H1 (cell line): ENCODE data around the gene MAP7. TPM values are rescaled to one million over a fixed set of nuclear protein-coding genes. Genes with fewer than 3 reads are reported as not detected.

ENCODE experiments used
- CTCF ChIA-PET: fragments of 300-600 bp; sonication (Branson Sonifier 250); formaldehyde crosslinking; loops from one replicate; lab custom pipeline; 2021; ENCODE audit not compliant: partially characterized antibody; lab: Charles Lee
- POLR2A ChIA-PET: fragments of 300-600 bp; sonication (Branson Sonifier 250); formaldehyde crosslinking; loops from one replicate; lab custom pipeline; 2021; ENCODE audit warnings: inconsistent platforms; ENCODE audit not compliant: partially characterized antibody; lab: Charles Lee
- DNase-seq, 2 experiments: peaks; one replicate each; pipeline versions ENCODE4 v3.0.0 to v3.0.0-alpha.2; 2010 to 2022; ENCODE audit warnings: low spot score in 2 of 2, low read depth in 1 of 2, mixed read lengths in 1 of 2
- FAIRE-seq: peaks from 2 replicates; lab custom pipeline; 2011; peaks lifted over from hg19 to GRCh38; lab: Jason Lieb, UNC
- H2AFZ ChIP-seq: 2 replicates; pipeline ENCODE4 v1.8.1; 2012; ENCODE audit warnings: low read length, inconsistent platforms
- H2AK5ac ChIP-seq: 2 replicates; pipeline ENCODE4 v1.6.1; 2013; ENCODE audit warnings: low read depth, low read length
- H2BK120ac ChIP-seq: replicated peaks from 2 replicates; pipeline ENCODE3; 2013; ENCODE audit warnings: low read depth, low read length, inconsistent platforms
- H2BK12ac ChIP-seq: 2 replicates; pipeline ENCODE4 v1.6.1; 2013; ENCODE audit warnings: low read depth, low read length
- H2BK15ac ChIP-seq: 2 replicates; pipeline ENCODE4 v1.6.1; 2013; ENCODE audit warnings: low read length
- H2BK20ac ChIP-seq: 2 replicates; pipeline ENCODE4 v1.6.1; 2013; ENCODE audit warnings: low read length
- H2BK5ac ChIP-seq: 2 replicates; pipeline ENCODE4 v1.6.1; 2013; ENCODE audit warnings: low read depth, low read length
- H3K14ac ChIP-seq: 2 replicates; pipeline ENCODE4 v1.6.1; 2013; ENCODE audit warnings: inconsistent platforms; ENCODE audit not compliant: insufficient read length
- H3K18ac ChIP-seq: 2 replicates; pipeline ENCODE4 v1.6.1; 2013; ENCODE audit warnings: low read length; ENCODE audit errors: extremely low read depth
- H3K23ac ChIP-seq: 2 replicates; pipeline ENCODE4 v1.6.1; 2013; ENCODE audit warnings: inconsistent platforms; ENCODE audit not compliant: insufficient read length
- H3K23me2 ChIP-seq: 2 replicates; pipeline ENCODE4 v1.6.1; 2013; ENCODE audit warnings: low read depth, low read length
- H3K27ac ChIP-seq: 2 replicates; pipeline ENCODE4 v1.6.1; 2011; ENCODE audit warnings: low read depth, low read length, inconsistent platforms
- H3K27me3 ChIP-seq, 4 experiments: replicated peaks in 1 of 4; 1 replicate in 1 of 4; 2 replicates in 3 of 4; pipeline versions ENCODE4 v1.6.1 to v1.8.1; 2011 to 2013; ENCODE audit warnings: low read length in 3 of 4, mild to moderate bottlenecking in 3 of 4, inconsistent platforms in 2 of 4, mixed read lengths in 2 of 4, moderate library complexity in 1 of 4; ENCODE audit not compliant: control insufficient read depth in 3 of 4, insufficient read depth in 3 of 4; ENCODE audit errors: extremely low read depth in 1 of 4
- H3K36me3 ChIP-seq, 4 experiments: 2 replicates each; pipeline versions ENCODE4 v1.6.1 to v1.8.1; 2011 to 2013; ENCODE audit warnings: mild to moderate bottlenecking in 4 of 4, low read length in 3 of 4, moderate library complexity in 2 of 4, control low read depth in 1 of 4, inconsistent platforms in 1 of 4; ENCODE audit not compliant: insufficient read depth in 4 of 4, control insufficient read depth in 2 of 4
- H3K4ac ChIP-seq: replicated peaks from 2 replicates; pipeline ENCODE3; 2013; ENCODE audit warnings: low read length, low read depth, mixed read lengths, inconsistent platforms; ENCODE audit not compliant: insufficient read length
- H3K4me1 ChIP-seq, 4 experiments: replicated peaks in 1 of 4; 1 replicate in 1 of 4; 2 replicates in 3 of 4; pipeline versions ENCODE4 v1.6.1 to v1.8.1; 2011 to 2013; ENCODE audit warnings: low read length in 3 of 4, inconsistent platforms in 2 of 4, mixed read lengths in 1 of 4; ENCODE audit not compliant: insufficient read depth in 4 of 4, control insufficient read depth in 3 of 4
- H3K4me2 ChIP-seq, 2 experiments: 2 replicates each; pipeline versions ENCODE4 v1.6.1 to v1.8.1; 2011 to 2013; ENCODE audit warnings: low read depth in 2 of 2, low read length in 2 of 2, control low read depth in 1 of 2, inconsistent platforms in 1 of 2, mild to moderate bottlenecking in 1 of 2; ENCODE audit not compliant: insufficient read depth in 1 of 2
- H3K4me3 ChIP-seq, 4 experiments: fragments of 200-600, 300-600 bp in 1 of 4; sonication (generic), shearing (Covaris generic), sonication (Bioruptor Twin) in 1 of 4; 2 replicates each; pipeline versions ENCODE4 v1.5.1 to v1.8.1; 2011 to 2016; ENCODE audit warnings: low read length in 4 of 4, low read depth in 3 of 4, control low read depth in 2 of 4, inconsistent platforms in 2 of 4, mild to moderate bottlenecking in 2 of 4, mixed read lengths in 1 of 4, moderate library complexity in 1 of 4; ENCODE audit not compliant: insufficient read depth in 2 of 4; ENCODE audit errors: extremely low read depth in 1 of 4
- H3K56ac ChIP-seq: replicated peaks from 2 replicates; pipeline ENCODE3; 2013; ENCODE audit warnings: low read depth, mild to moderate bottlenecking, mixed read lengths, low read length, inconsistent platforms; ENCODE audit not compliant: insufficient read length
- H3K79me1 ChIP-seq: 2 replicates; pipeline ENCODE4 v1.6.1; 2013; ENCODE audit warnings: low read depth, low read length, control low read depth
- H3K79me2 ChIP-seq, 2 experiments: 2 replicates each; pipeline versions ENCODE4 v1.6.1 to v1.8.1; 2012 to 2013; ENCODE audit warnings: low read length in 2 of 2, mild to moderate bottlenecking in 2 of 2, inconsistent platforms in 1 of 2; ENCODE audit not compliant: insufficient read depth in 2 of 2, control insufficient read depth in 1 of 2
- H3K9ac ChIP-seq, 4 experiments: replicated peaks in 1 of 4; 1 replicate in 1 of 4; 2 replicates in 3 of 4; pipeline versions ENCODE4 v1.6.1 to v1.8.1; 2011 to 2013; ENCODE audit warnings: low read depth in 3 of 4, low read length in 3 of 4, control low read depth in 2 of 4, mild to moderate bottlenecking in 2 of 4, moderate library complexity in 2 of 4, inconsistent platforms in 1 of 4; ENCODE audit errors: extremely low read depth in 1 of 4
- H3K9me3 ChIP-seq, 2 experiments: 2 replicates each; pipeline versions ENCODE4 v1.6.1 to v1.8.1; 2012 to 2013; ENCODE audit warnings: mild to moderate bottlenecking in 2 of 2, moderate library complexity in 2 of 2, control low read depth in 1 of 2, inconsistent platforms in 1 of 2, low read depth in 1 of 2, low read length in 1 of 2, mixed read lengths in 1 of 2; ENCODE audit not compliant: insufficient read depth in 2 of 2
- H4K20me1 ChIP-seq, 2 experiments: replicated peaks in 1 of 2; 2 replicates each; pipeline versions ENCODE3 to v1.8.1; 2011 to 2013; ENCODE audit warnings: inconsistent platforms in 2 of 2, low read length in 2 of 2, mild to moderate bottlenecking in 1 of 2; ENCODE audit not compliant: insufficient read depth in 2 of 2, control insufficient read depth in 1 of 2
- H4K5ac ChIP-seq: 2 replicates; pipeline ENCODE4 v1.6.1; 2013; ENCODE audit warnings: low read length, low read depth, mixed read lengths, inconsistent platforms; ENCODE audit not compliant: insufficient read length
- H4K8ac ChIP-seq: 2 replicates; pipeline ENCODE4 v1.8.0; 2013; ENCODE audit warnings: mild to moderate bottlenecking, moderate library complexity, low read length, inconsistent platforms; ENCODE audit not compliant: insufficient read depth; ENCODE audit errors: extremely low read depth
- H4K91ac ChIP-seq: replicated peaks from 2 replicates; pipeline ENCODE3; 2013; ENCODE audit warnings: low read length, mixed read lengths, inconsistent platforms; ENCODE audit not compliant: insufficient read length
- E2F6 ChIP-seq: IDR thresholded peaks from 2 replicates; pipeline ENCODE4 v1.6.1; 2012; ENCODE audit warnings: inconsistent platforms
- GTF2F1 ChIP-seq: IDR thresholded peaks from 2 replicates; pipeline ENCODE4 v1.6.1; 2012; ENCODE audit warnings: low read depth, low read length, improper control_type of control experiment, borderline replicate concordance
- JUN ChIP-seq: IDR thresholded peaks from 2 replicates; pipeline ENCODE4 v1.6.1; 2011; ENCODE audit warnings: low read depth, mild to moderate bottlenecking, improper control_type of control experiment, low read length
- NRF1 ChIP-seq: IDR thresholded peaks from 2 replicates; pipeline ENCODE4 v1.6.1; 2011; ENCODE audit warnings: mild to moderate bottlenecking, low read depth, low read length, improper control_type of control experiment
- RFX5 ChIP-seq: IDR thresholded peaks from 2 replicates; pipeline ENCODE4 v1.6.1; 2011; ENCODE audit warnings: low read depth, low read length, improper control_type of control experiment, borderline replicate concordance
- SP1 ChIP-seq: IDR thresholded peaks from 2 replicates; pipeline ENCODE4 v1.6.1; 2011; ENCODE audit warnings: low read depth, low read length
- SUZ12 ChIP-seq: fragments of 200-600 bp; sonication (generic); IDR thresholded peaks from 2 replicates; pipeline ENCODE4 v1.6.1; 2012; ENCODE audit warnings: mild to moderate bottlenecking, inconsistent platforms, low read length, moderate library complexity, mixed read lengths
- TAF1 ChIP-seq: IDR thresholded peaks from 2 replicates; pipeline ENCODE4 v1.6.1; 2011; ENCODE audit warnings: mild to moderate bottlenecking, low read depth, low read length
- WGBS, 2 experiments: shearing (Covaris generic) in 1 of 2; methylation state at CpG; one replicate each; pipeline versions ENCODE4 v1.1.6 to v1.1.7; 2013 to 2015; ENCODE audit warnings: low lambda C conversion rate in 2 of 2, mixed read lengths in 2 of 2, inconsistent platforms in 1 of 2, low coverage in 1 of 2, missing lambda C conversion rate in 1 of 2; ENCODE audit not compliant: insufficient replicate concordance in 2 of 2, insufficient coverage in 1 of 2, insufficient read length in 1 of 2; ENCODE audit errors: extremely low coverage in 1 of 2, missing lambda C conversion rate in 1 of 2; 5-methylcytosine and 5-hydroxymethylcytosine counted together
- polyA plus RNA-seq, 7 experiments: library from polyadenylated mRNA; depleted of rRNA in 3 of 7; stranded (reverse) in 5 of 7; unstranded in 2 of 7; fragments of >200 nt in 5 of 7; fragments of 200-250 nt in 2 of 7; gene quantifications; 1 replicate in 5 of 7; 2 replicates in 1 of 7; 4 replicates in 1 of 7; pipeline versions ENCODE4 v1.2.1 to v1.2.3, GENCODE V29; 2011 to 2013; ENCODE audit warnings: missing spikeins in 2 of 7, mixed read lengths in 2 of 7
- total RNA-seq: library from RNA; stranded (reverse); fragmentation: NEBNext Ultra II Directional; extraction: Animal tissue kit (Norgen Biotek cat#: 25700); gene quantifications from 2 replicates; pipeline ENCODE4 v1.2.1, GENCODE V29; 2021

The MAP7 gene
- total and polyA plus RNA-seq, 2 of the 8 experiments (the other 6 are each of a cell fraction or from before 2014, with no cell fraction given), result 13.5 to 66.9 TPM

GRCh38 chr6:136410201-136411024 is 139.8 kb downstream of the MAP7 start:
- H3K4ac ChIP-seq, result no peak overlapping the region
- no peak overlapping the region for H4K8ac ChIP-seq
- no peak overlapping the region for H3K9ac ChIP-seq
- no peak overlapping the region for H2BK12ac ChIP-seq
- H3K27ac ChIP-seq, result no peak overlapping the region
- no peak overlapping the region for H3K23ac ChIP-seq
- CTCF ChIA-PET, result no interaction called here
- H4K20me1 ChIP-seq, result no peaks in the 10 kb centered on the region
- WGBS, 2 experiments, result 82% methylated on average over 3 of the region's 3 CpGs; no CpG with 5 or more reads in 1 of the 2 experiments
- H3K4me1 ChIP-seq, result peaks cover 0 to 5% (median 1%) of the 10 kb centered on the region in 4 experiments; a peak in 1 of 7 replicates
- H3K14ac ChIP-seq, result no peak overlapping the region
- DNase-seq (no peak), FAIRE-seq (peak; percentile 24)
- no peak overlapping the region for H3K4me2 ChIP-seq
- no peak for TF ChIP-seq E2F6
- no peak for TF ChIP-seq RFX5
- TF ChIP-seq GTF2F1, result no peak
- no peak for TF ChIP-seq SUZ12
- no peak for TF ChIP-seq SP1
- no peak for TF ChIP-seq TAF1
- no peak for TF ChIP-seq JUN
- TF ChIP-seq NRF1, result no peak
- peaks cover 1% of the 10 kb centered on the region; the same call in 1 of the 2 replicates for H3K79me1 ChIP-seq
- peaks cover 0 to 5% (median 0%) of the 10 kb centered on the region in 4 experiments; a peak in 3 of 8 replicates for H3K36me3 ChIP-seq
- H2BK5ac ChIP-seq, result no peak overlapping the region
- no peak overlapping the region for H3K4me3 ChIP-seq
- no peak overlapping the region for H3K18ac ChIP-seq
- no peak overlapping the region for H4K91ac ChIP-seq
- no peak overlapping the region for H4K5ac ChIP-seq
- H3K56ac ChIP-seq, result no peak overlapping the region
- H3K23me2 ChIP-seq, result no peaks in the 10 kb centered on the region
- POLR2A ChIA-PET, result interaction anchor here (0.6 kb wide), 1 partner anchor 50 kb away, joined by 3 read pairs; no protein-coding TSS in a partner anchor
- no peaks in the 10 kb centered on the region for H3K9me3 ChIP-seq
- H3K79me2 ChIP-seq, result no peaks in the 10 kb centered on the region
- no peak overlapping the region for H2BK15ac ChIP-seq
- H2AK5ac ChIP-seq, result no peak overlapping the region
- H2AFZ ChIP-seq, result no peak overlapping the region
- H2BK20ac ChIP-seq, result no peak overlapping the region
- no peaks in the 10 kb centered on the region for H3K27me3 ChIP-seq
- no peak overlapping the region for H2BK120ac ChIP-seq
